HepG2 (cell line): ENCODE results near the gene PLK5. TPM values are rescaled to one million over a fixed set of nuclear protein-coding genes. Genes with fewer than 3 reads are reported as not detected.

Experiments used
- CEBPB ChIP-seq: IDR thresholded peaks from 2 replicates; pipeline ENCODE4 v1.6.1; 2011; ENCODE audit warnings: low read depth, low read length, improper control_type of control experiment, borderline replicate concordance
- CEBPG ChIP-seq: IDR thresholded peaks from 2 replicates; pipeline ENCODE4 v1.6.1; 2016
- EP300 ChIP-seq, 3 experiments: sonication (generic) in 1 of 3; formaldehyde crosslinking in 1 of 3; IDR thresholded peaks; 2 replicates each; pipeline versions ENCODE4 v1.5.1 to v1.6.1; 2011 to 2020; ENCODE audit warnings: low read depth in 2 of 3, low read length in 2 of 3, borderline replicate concordance in 1 of 3, improper control_type of control experiment in 1 of 3, mild to moderate bottlenecking in 1 of 3, missing genetic modification reagents in 1 of 3, moderate library complexity in 1 of 3
- HNF1A ChIP-seq, 2 experiments: sonication (generic) in 1 of 2; formaldehyde crosslinking in 1 of 2; IDR thresholded peaks; 2 replicates each; pipeline versions ENCODE4 v1.4.0 to v1.6.1; 2016 to 2020; ENCODE audit warnings: borderline replicate concordance in 1 of 2, low read depth in 1 of 2, mild to moderate bottlenecking in 1 of 2, missing genetic modification reagents in 1 of 2
- KDM5A ChIP-seq: fragments of 200-600 bp; sonication (generic); IDR thresholded peaks from 2 replicates; pipeline ENCODE4 v1.7.0; 2018; ENCODE audit warnings: antibody characterized with exemption, mild to moderate bottlenecking, low read length, borderline replicate concordance
- MBD4 ChIP-seq: IDR thresholded peaks from 2 replicates; pipeline ENCODE4 v1.6.1; 2012; ENCODE audit warnings: low read length, inconsistent platforms, borderline replicate concordance
- SMARCC2 ChIP-seq: fragments of 450-650 bp; IDR thresholded peaks from 2 replicates; pipeline ENCODE4 v1.6.1; 2017; ENCODE audit warnings: antibody characterized with exemption, mild to moderate bottlenecking
- SNAPC4 ChIP-seq: sonication (generic); formaldehyde crosslinking; IDR thresholded peaks from 2 replicates; pipeline ENCODE4 v1.4.0; 2020; ENCODE audit warnings: mild to moderate bottlenecking, missing genetic modification reagents
- ZNF121 ChIP-seq: sonication (generic); formaldehyde crosslinking; IDR thresholded peaks from 2 replicates; pipeline ENCODE4 v1.5.0; 2020; ENCODE audit warnings: mild to moderate bottlenecking, missing genetic modification reagents
- ZNF329 ChIP-seq: sonication (generic); formaldehyde crosslinking; IDR thresholded peaks from 2 replicates; pipeline ENCODE4 v1.9.0; 2021; ENCODE audit warnings: low read depth, mild to moderate bottlenecking, missing genetic modification reagents
- ZNF546 ChIP-seq: sonication (generic); formaldehyde crosslinking; conservative IDR thresholded peaks from 2 replicates; pipeline ENCODE4 v1.8.1; 2023; ENCODE audit warnings: mild to moderate bottlenecking, missing genetic modification reagents
- ZNF687 ChIP-seq: sonication (generic); formaldehyde crosslinking; IDR thresholded peaks from 2 replicates; pipeline ENCODE4 v1.5.1; 2020; ENCODE audit warnings: mild to moderate bottlenecking, missing genetic modification reagents, moderate library complexity
- polyA plus RNA-seq, 8 experiments: library from polyadenylated mRNA; depleted of rRNA in 3 of 8; stranded (reverse) in 7 of 8; unstranded in 1 of 8; fragments of >200 nt; fragmentation: Illumina TruSeq in 4 of 8; extraction: Trizol in 4 of 8; gene quantifications; 2 replicates each; pipeline versions ENCODE4 v1.2.1 to v1.2.3, GENCODE V29; 2011 to 2016; ENCODE audit warnings: low read depth in 4 of 8, missing spikeins in 1 of 8, mixed read lengths in 1 of 8; ENCODE audit not compliant: insufficient read depth in 1 of 8
- total RNA-seq, 5 experiments: library from RNA; depleted of rRNA; stranded (reverse); fragments of >200 nt; fragmentation: Illumina TruSeq; extraction: Trizol; gene quantifications; 2 replicates each; pipeline ENCODE4 v1.2.3, GENCODE V29; 2016; ENCODE audit warnings: low read depth in 1 of 5

The PLK5 gene
- total and polyA plus RNA-seq, 2 of the 13 experiments (the other 11 are each of a cell fraction or from before 2014, with no cell fraction given): not detected

- TF ChIP-seq HNF1A (IDR thresholded peaks at IDR 0.05; ENCODE audit: low read depth) (no peak), HNF1A (CRISPR knock-in tag; IDR thresholded peaks at IDR 0.05; ENCODE audit: borderline replicate concordance) (no peak), SMARCC2 (no peak), CEBPB (peak; percentile 28; the same call in 1 of the 2 replicates), ZNF329 (CRISPR knock-in tag) (peak; percentile 99), MBD4 (no peak), ZNF546 (CRISPR knock-in tag) (no peak), EP300 (IDR thresholded peaks at IDR 0.05; ENCODE audit: low read depth in 2 of 2, low read length in 2 of 2) (no peak), EP300 (CRISPR knock-in tag; IDR thresholded peaks at IDR 0.05; ENCODE audit: borderline replicate concordance) (no peak), CEBPG (CRISPR knock-in tag) (peak; percentile 11; the same call in 1 of the 2 replicates), SNAPC4 (CRISPR knock-in tag) (no peak), ZNF121 (CRISPR knock-in tag) (peak; percentile 96), ZNF687 (peak; percentile 27; the same call in 1 of the 2 replicates), KDM5A (no peak)
- TF ChIP-seq, all 625 proteins: peak for 7
Measured at GRCh38 chr19:1551068-1552040, 27.5 kb downstream of the PLK5 start (continued).
